A549 (cell line): ENCODE measurements around the gene SLC37A1. TPM values are rescaled to one million over a fixed set of nuclear protein-coding genes. Genes with fewer than 3 reads are reported as not detected.

ENCODE experiments used
- ATAC-seq, 2 experiments: fragments of 200-7000 bp in 1 of 2; fragments of >200 bp in 1 of 2; cut with Nextera tagmentation in 1 of 2; cut with Tn5 transposase in 1 of 2; 3 replicates each; pipeline versions ENCODE4 v1.8.0 to v1.9.1; 2018 to 2020; ENCODE audit warnings: mild to moderate bottlenecking in 1 of 2, moderate library complexity in 1 of 2
- CTCF ChIA-PET: fragments of 300-600 bp; sonication (Branson Sonifier 250); formaldehyde crosslinking; extraction: SDS; loops from one replicate; lab custom pipeline; 2021; ENCODE audit warnings: antibody characterized with exemption, inconsistent platforms; lab: Yijun Ruan, JAX
- POLR2A ChIA-PET: fragments of 350-600 bp; formaldehyde crosslinking; extraction: SDS; loops from one replicate; lab custom pipeline; 2021; ENCODE audit warnings: antibody characterized with exemption, inconsistent platforms; lab: Yijun Ruan, JAX
- DNase-seq, 2 experiments: peaks; one replicate each; pipeline versions ENCODE4 v3.0.0 to v3.0.0-alpha.2; 2011 to 2016; ENCODE audit warnings: low read depth in 1 of 2, low spot score in 1 of 2
- FAIRE-seq: peaks from 2 replicates; lab custom pipeline; 2011; peaks lifted over from hg19 to GRCh38; lab: Jason Lieb, UNC
- H3K27ac ChIP-seq, 2 experiments: fragments of >200 bp; sonication (Bioruptor Twin); formaldehyde crosslinking; 3 replicates each; pipeline ENCODE4 v1.5.1; 2016 to 2017
- H3K4me1 ChIP-seq: fragments of >200 bp; sonication (Bioruptor Twin); formaldehyde crosslinking; 3 replicates; pipeline ENCODE4 v1.6.1; 2016
- H3K4me2 ChIP-seq: fragments of >200 bp; sonication (Bioruptor Twin); formaldehyde crosslinking; 3 replicates; pipeline ENCODE4 v1.6.1; 2016
- H3K4me3 ChIP-seq: fragments of >200 bp; sonication (Bioruptor Twin); formaldehyde crosslinking; 3 replicates; pipeline ENCODE4 v1.5.1; 2016
- H3K9me3 ChIP-seq: fragments of >200 bp; sonication (Bioruptor Twin); formaldehyde crosslinking; 3 replicates; pipeline ENCODE4 v1.6.1; 2016
- BHLHE40 ChIP-seq: IDR thresholded peaks from 2 replicates; pipeline ENCODE4 v1.6.1; 2012; ENCODE audit warnings: low read depth, low read length, inconsistent platforms
- CEBPB ChIP-seq, 2 experiments: fragments of >200 bp in 1 of 2; sonication (Bioruptor Twin) in 1 of 2; formaldehyde crosslinking in 1 of 2; IDR thresholded peaks; 2 replicates each; pipeline ENCODE4 v1.6.1; 2012 to 2016
- EHMT2 ChIP-seq: fragments of 200-600 bp; sonication (generic); IDR thresholded peaks from 2 replicates; pipeline ENCODE4 v1.6.1; 2016; ENCODE audit warnings: antibody characterized with exemption, low read depth, mild to moderate bottlenecking, moderate library complexity
- EP300 ChIP-seq, 2 experiments: fragments of >200 bp; sonication (Bioruptor Twin); formaldehyde crosslinking; IDR thresholded peaks; 2 replicates in 1 of 2; 3 replicates in 1 of 2; pipeline ENCODE4 v1.6.1; 2016 to 2017
- HOXA7 ChIP-seq: fragments of 250-450 bp; sonication (Bioruptor Pico); IDR thresholded peaks from 2 replicates; pipeline ENCODE4 v1.5.0; 2020; ENCODE audit warnings: mild to moderate bottlenecking, moderate library complexity
- HOXB13 ChIP-seq: fragments of 250-450 bp; sonication (Bioruptor Pico); IDR thresholded peaks from 2 replicates; pipeline ENCODE4 v1.5.0; 2020; ENCODE audit warnings: low read depth, mild to moderate bottlenecking, moderate library complexity
- HOXB5 ChIP-seq: fragments of 250-450 bp; sonication (Bioruptor Pico); IDR thresholded peaks from 2 replicates; pipeline ENCODE4 v1.5.0; 2020; ENCODE audit warnings: mild to moderate bottlenecking, moderate library complexity
- JUNB ChIP-seq: fragments of >200 bp; sonication (Bioruptor Twin); formaldehyde crosslinking; IDR thresholded peaks from 2 replicates; pipeline ENCODE4 v1.6.1; 2016
- KDM5A ChIP-seq: fragments of 200-600 bp; sonication (generic); IDR thresholded peaks from 2 replicates; pipeline ENCODE4 v1.6.1; 2016; ENCODE audit warnings: antibody characterized with exemption, mild to moderate bottlenecking
- MAZ ChIP-seq: fragments of 150-350 bp; IDR thresholded peaks from 2 replicates; pipeline ENCODE4 v1.6.1; 2014; ENCODE audit warnings: antibody characterized with exemption, low read depth, low read length, borderline replicate concordance
- PHF8 ChIP-seq: fragments of 200-600 bp; sonication (generic); IDR thresholded peaks from 2 replicates; pipeline ENCODE4 v1.6.1; 2016; ENCODE audit warnings: low read depth, mild to moderate bottlenecking, antibody characterized with exemption, moderate library complexity, borderline replicate concordance
- POLR2A ChIP-seq: IDR thresholded peaks from 2 replicates; pipeline ENCODE4 v1.6.1; 2012; ENCODE audit warnings: mild to moderate bottlenecking, low read length
- RAD21 ChIP-seq, 2 experiments: fragments of >200 bp in 1 of 2; sonication (Bioruptor Twin) in 1 of 2; formaldehyde crosslinking in 1 of 2; IDR thresholded peaks in 1 of 2; conservative IDR thresholded peaks in 1 of 2; 2 replicates in 1 of 2; 3 replicates in 1 of 2; pipeline ENCODE4 v1.6.1; 2012 to 2018; ENCODE audit warnings: inconsistent platforms in 1 of 2
- SMC3 ChIP-seq: fragments of >200 bp; sonication (Bioruptor Twin); formaldehyde crosslinking; IDR thresholded peaks from 3 replicates; pipeline ENCODE4 v1.6.1; 2018; ENCODE audit warnings: inconsistent platforms
- SREBF2 ChIP-seq: fragments of 450-650 bp; IDR thresholded peaks from 2 replicates; pipeline ENCODE4 v1.6.1; 2014; ENCODE audit warnings: mild to moderate bottlenecking, moderate library complexity
- TP53 ChIP-seq: fragments of 250-450 bp; sonication (Bioruptor Pico); IDR thresholded peaks from 2 replicates; pipeline ENCODE4 v1.5.0; 2021; ENCODE audit warnings: mild to moderate bottlenecking, moderate library complexity
- ZC3H11A ChIP-seq: fragments of 450-650 bp; IDR thresholded peaks from 2 replicates; pipeline ENCODE4 v1.6.1; 2014; ENCODE audit warnings: antibody characterized with exemption, mild to moderate bottlenecking
- ZNF302 ChIP-seq: fragments of 250-450 bp; sonication (Bioruptor Pico); IDR thresholded peaks from 2 replicates; pipeline ENCODE4 v1.9.0; 2021; ENCODE audit warnings: inconsistent platforms, mild to moderate bottlenecking, moderate library complexity
- WGBS: methylation state at CpG from one replicate; pipeline ENCODE4 v1.1.6; 2017; ENCODE audit errors: missing lambda C conversion rate; 5-methylcytosine and 5-hydroxymethylcytosine counted together
- polyA plus RNA-seq, 4 experiments: library from polyadenylated mRNA; depleted of rRNA in 3 of 4; stranded (reverse); fragments of >200 nt; fragmentation: RNase III in 1 of 4; extraction: RNeasy Plus Mini Kit Qiagen cat#74134 plus additional on column Dnase treatment in 1 of 4; gene quantifications; 2 replicates in 3 of 4; 3 replicates in 1 of 4; pipeline ENCODE4 v1.2.3, GENCODE V29; 2011 to 2017
- TF ChIP-seq, protein P1 (sequence below): fragments of 250-450 bp; sonication (Bioruptor Pico); IDR thresholded peaks from 2 replicates; pipeline ENCODE4 v1.5.0; 2021; ENCODE audit warnings: mild to moderate bottlenecking, moderate library complexity, borderline replicate concordance
- TF ChIP-seq, protein P2 (sequence below): fragments of >200 bp; sonication (Bioruptor Twin); formaldehyde crosslinking; IDR thresholded peaks from 3 replicates; pipeline ENCODE4 v1.5.1; 2016
- TF ChIP-seq, protein P3 (sequence below): fragments of 200-600 bp; sonication (generic); IDR thresholded peaks from 2 replicates; pipeline ENCODE4 v1.6.1; 2016; ENCODE audit warnings: antibody characterized with exemption, mild to moderate bottlenecking, moderate library complexity

Gene SLC37A1
- polyA plus RNA-seq, 2 of the 4 experiments (the other 2 are of a cell fraction): 1.9 to 2.1 TPM

DNA sequence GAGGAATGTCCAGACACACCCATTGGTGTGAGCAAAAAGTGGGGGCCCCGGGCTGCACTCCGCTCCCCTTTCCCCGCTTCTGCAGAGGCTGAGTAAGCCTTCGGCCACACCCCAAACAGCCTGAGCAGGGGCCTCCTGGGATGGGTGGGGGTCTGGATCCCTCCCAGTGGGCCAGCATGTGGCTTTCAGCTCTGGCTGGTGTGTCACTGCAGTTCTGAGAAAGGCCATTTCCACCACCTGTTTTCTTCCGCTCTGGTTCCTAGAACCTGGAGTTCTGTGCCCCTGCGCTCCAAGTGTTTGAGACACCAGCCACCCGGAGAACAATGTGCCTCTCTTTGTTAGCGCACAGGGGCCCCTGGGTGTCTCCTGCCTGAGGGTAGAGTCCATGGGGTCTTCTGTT lies 30.9 kb downstream of the SLC37A1 start:
- Histone ChIP-seq H3K4me3 (no peak overlapping the region), H3K4me1 (no peaks in the 10 kb centered on the region), H3K9me3 (no peaks in the 10 kb centered on the region), H3K27ac (no peak overlapping the region), H3K4me2 (no peak overlapping the region)
- FAIRE-seq: no peak
- DNase-seq: no peak
- ChIA-PET POLR2A (no interaction called here), CTCF (no interaction called here)
- 90% methylated on average over 5 of the region's 8 CpGs for WGBS
- no peak for ATAC-seq
- TF ChIP-seq BHLHE40 (no peak), MAZ (no peak), EP300 (IDR thresholded peaks at IDR 0.05) (no peak), RAD21 (conservative IDR thresholded peaks at IDR 0.05 in 1 of 2, IDR thresholded peaks at IDR 0.05 in 1 of 2) (no peak), TP53 (no peak), HOXB5 (no peak), JUNB (no peak), POLR2A (no peak), SMC3 (no peak)
- TF ChIP-seq, protein P1, sequence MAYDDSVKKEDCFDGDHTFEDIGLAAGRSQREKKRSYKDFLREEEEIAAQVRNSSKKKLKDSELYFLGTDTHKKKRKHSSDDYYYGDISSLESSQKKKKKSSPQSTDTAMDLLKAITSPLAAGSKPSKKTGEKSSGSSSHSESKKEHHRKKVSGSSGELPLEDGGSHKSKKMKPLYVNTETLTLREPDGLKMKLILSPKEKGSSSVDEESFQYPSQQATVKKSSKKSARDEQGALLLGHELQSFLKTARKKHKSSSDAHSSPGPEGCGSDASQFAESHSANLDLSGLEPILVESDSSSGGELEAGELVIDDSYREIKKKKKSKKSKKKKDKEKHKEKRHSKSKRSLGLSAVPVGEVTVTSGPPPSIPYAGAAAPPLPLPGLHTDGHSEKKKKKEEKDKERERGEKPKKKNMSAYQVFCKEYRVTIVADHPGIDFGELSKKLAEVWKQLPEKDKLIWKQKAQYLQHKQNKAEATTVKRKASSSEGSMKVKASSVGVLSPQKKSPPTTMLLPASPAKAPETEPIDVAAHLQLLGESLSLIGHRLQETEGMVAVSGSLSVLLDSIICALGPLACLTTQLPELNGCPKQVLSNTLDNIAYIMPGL (CRISPR knock-in tag): no peak

DNA sequence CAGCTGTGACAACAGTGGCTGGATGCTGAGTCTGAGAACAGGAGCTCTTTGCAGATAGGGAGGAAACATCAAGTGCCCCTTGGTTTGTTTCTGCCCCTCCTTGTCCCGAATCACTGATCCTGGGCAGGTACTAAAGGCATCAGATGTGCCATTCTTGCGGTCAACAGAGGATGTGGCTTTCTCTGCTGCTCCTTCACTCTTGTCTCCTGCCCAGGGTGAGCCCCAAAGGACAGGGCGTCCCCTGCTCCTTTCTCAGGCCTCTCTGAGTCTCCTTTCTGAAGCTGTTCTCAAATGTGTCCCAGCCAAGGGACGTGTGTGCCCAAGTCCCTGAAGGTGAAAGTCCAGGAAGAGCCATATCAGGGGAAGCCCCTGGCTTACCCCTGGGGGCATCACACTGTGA lies 31.7 kb downstream of the SLC37A1 start:
- CTCF ChIA-PET: no interaction called here
- FAIRE-seq: no peak

DNA sequence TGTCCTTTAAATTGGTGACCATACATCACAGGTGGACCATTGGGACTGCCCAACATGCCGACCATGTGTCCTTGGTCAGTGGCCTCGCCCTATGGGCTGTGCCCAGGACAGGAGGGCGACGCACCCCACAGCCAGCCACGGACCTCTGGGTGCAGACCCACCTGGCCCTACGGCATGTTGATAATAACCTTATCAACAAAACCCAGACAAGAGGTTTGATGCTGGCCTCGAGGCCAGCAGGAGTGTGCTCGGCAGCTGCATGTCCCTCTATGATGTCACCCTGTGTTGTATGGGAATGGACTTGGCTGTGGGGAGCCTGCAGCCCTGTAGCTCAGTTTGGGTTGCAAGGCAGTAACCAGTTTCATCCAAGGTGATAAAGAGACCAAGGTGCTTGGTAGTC lies 32.1 kb downstream of the SLC37A1 start:
- 58% methylated on average over 2 of the region's 8 CpGs for WGBS
- TF ChIP-seq, protein P2, sequence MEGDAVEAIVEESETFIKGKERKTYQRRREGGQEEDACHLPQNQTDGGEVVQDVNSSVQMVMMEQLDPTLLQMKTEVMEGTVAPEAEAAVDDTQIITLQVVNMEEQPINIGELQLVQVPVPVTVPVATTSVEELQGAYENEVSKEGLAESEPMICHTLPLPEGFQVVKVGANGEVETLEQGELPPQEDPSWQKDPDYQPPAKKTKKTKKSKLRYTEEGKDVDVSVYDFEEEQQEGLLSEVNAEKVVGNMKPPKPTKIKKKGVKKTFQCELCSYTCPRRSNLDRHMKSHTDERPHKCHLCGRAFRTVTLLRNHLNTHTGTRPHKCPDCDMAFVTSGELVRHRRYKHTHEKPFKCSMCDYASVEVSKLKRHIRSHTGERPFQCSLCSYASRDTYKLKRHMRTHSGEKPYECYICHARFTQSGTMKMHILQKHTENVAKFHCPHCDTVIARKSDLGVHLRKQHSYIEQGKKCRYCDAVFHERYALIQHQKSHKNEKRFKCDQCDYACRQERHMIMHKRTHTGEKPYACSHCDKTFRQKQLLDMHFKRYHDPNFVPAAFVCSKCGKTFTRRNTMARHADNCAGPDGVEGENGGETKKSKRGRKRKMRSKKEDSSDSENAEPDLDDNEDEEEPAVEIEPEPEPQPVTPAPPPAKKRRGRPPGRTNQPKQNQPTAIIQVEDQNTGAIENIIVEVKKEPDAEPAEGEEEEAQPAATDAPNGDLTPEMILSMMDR: no peak
- TF ChIP-seq CEBPB (IDR thresholded peaks at IDR 0.05) (no peak), EHMT2 (no peak), MAZ (no peak), KDM5A (no peak), ZNF302 (CRISPR knock-in tag) (no peak), JUNB (no peak), HOXB13 (CRISPR knock-in tag) (no peak)
- TF ChIP-seq, all 56 proteins: peak for 0
- FAIRE-seq (no peak), DNase-seq (no peak), ATAC-seq (no peak)
- no peaks in the 10 kb centered on the region for H3K9me3 ChIP-seq
- POLR2A ChIA-PET: no interaction called here
- H3K4me1 ChIP-seq: no peaks in the 10 kb centered on the region
- H3K4me2 ChIP-seq: no peak overlapping the region
- no peak overlapping the region for H3K4me3 ChIP-seq
- H3K27ac ChIP-seq: no peak overlapping the region
- CTCF ChIA-PET: no interaction called here

More for the DNA sequence above, 31.7 kb downstream of the SLC37A1 start:
- ATAC-seq: no peak
- WGBS: 86% methylated on average over 3 of the region's 4 CpGs
- TF ChIP-seq, protein P3, sequence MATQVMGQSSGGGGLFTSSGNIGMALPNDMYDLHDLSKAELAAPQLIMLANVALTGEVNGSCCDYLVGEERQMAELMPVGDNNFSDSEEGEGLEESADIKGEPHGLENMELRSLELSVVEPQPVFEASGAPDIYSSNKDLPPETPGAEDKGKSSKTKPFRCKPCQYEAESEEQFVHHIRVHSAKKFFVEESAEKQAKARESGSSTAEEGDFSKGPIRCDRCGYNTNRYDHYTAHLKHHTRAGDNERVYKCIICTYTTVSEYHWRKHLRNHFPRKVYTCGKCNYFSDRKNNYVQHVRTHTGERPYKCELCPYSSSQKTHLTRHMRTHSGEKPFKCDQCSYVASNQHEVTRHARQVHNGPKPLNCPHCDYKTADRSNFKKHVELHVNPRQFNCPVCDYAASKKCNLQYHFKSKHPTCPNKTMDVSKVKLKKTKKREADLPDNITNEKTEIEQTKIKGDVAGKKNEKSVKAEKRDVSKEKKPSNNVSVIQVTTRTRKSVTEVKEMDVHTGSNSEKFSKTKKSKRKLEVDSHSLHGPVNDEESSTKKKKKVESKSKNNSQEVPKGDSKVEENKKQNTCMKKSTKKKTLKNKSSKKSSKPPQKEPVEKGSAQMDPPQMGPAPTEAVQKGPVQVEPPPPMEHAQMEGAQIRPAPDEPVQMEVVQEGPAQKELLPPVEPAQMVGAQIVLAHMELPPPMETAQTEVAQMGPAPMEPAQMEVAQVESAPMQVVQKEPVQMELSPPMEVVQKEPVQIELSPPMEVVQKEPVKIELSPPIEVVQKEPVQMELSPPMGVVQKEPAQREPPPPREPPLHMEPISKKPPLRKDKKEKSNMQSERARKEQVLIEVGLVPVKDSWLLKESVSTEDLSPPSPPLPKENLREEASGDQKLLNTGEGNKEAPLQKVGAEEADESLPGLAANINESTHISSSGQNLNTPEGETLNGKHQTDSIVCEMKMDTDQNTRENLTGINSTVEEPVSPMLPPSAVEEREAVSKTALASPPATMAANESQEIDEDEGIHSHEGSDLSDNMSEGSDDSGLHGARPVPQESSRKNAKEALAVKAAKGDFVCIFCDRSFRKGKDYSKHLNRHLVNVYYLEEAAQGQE: no peak
- TF ChIP-seq PHF8 (no peak), HOXA7 (CRISPR knock-in tag) (no peak), SREBF2 (no peak), EP300 (IDR thresholded peaks at IDR 0.05) (no peak), ZC3H11A (no peak)
- TF ChIP-seq, all 56 proteins: peak for 0
- no peak for DNase-seq
- no peak overlapping the region for H3K4me2 ChIP-seq
- no peak overlapping the region for H3K27ac ChIP-seq
- POLR2A ChIA-PET: no interaction called here
- H3K4me3 ChIP-seq: no peak overlapping the region
- no peaks in the 10 kb centered on the region for H3K9me3 ChIP-seq
- no peaks in the 10 kb centered on the region for H3K4me1 ChIP-seq
